HepG2 (cell line): ENCODE results near the gene KCNQ2. TPM values are rescaled to one million over a fixed set of nuclear protein-coding genes. Genes with fewer than 3 reads are reported as not detected.

Source experiments
- ATAC-seq: fragments of 200-7000 bp; cut with Tn5 transposase; 3 replicates; pipeline ENCODE4 v1.9.1; 2020; ENCODE audit warnings: mild to moderate bottlenecking, moderate library complexity
- BruUV-seq: library from RNA; stranded (reverse); fragments of 400-500 nt; replicated peaks from 2 replicates; lab custom pipeline; 2021; lab: Mats Ljungman, UMichigan
- CTCF ChIA-PET: fragments of 300-600 bp; formaldehyde crosslinking; extraction: SDS; loops from one replicate; lab custom pipeline; 2021; ENCODE audit warnings: low total read pairs, inconsistent platforms, low intra/inter-chr PET ratio; lab: Yijun Ruan, JAX
- POLR2A ChIA-PET: fragments of 350-600 bp; sonication (Branson Sonifier 250); formaldehyde crosslinking; loops from one replicate; lab custom pipeline; 2020; ENCODE audit warnings: antibody characterized with exemption, inconsistent platforms; lab: Yijun Ruan, JAX
- DNase-seq: peaks from one replicate; pipeline ENCODE4 v3.0.0-alpha.2; 2015; ENCODE audit warnings: low spot score
- FAIRE-seq: peaks from 3 replicates; lab custom pipeline; 2011; peaks lifted over from hg19 to GRCh38; lab: Jason Lieb, UNC
- H2AFZ ChIP-seq: one replicate; pipeline ENCODE4 v1.6.1; 2011; ENCODE audit warnings: low read length, inconsistent platforms
- H3K27ac ChIP-seq: fragments of 300-600 bp; 3 replicates; pipeline ENCODE4 v1.8.0; 2011; ENCODE audit warnings: mixed run types, mild to moderate bottlenecking, mixed read lengths, low read length, inconsistent platforms; ENCODE audit not compliant: insufficient read depth; ENCODE audit errors: extremely low read length
- H3K27me3 ChIP-seq, 2 experiments: fragments of 200-600 bp in 1 of 2; 2 replicates in 1 of 2; 3 replicates in 1 of 2; pipeline versions ENCODE4 v1.6.0 to v1.8.0; 2011; ENCODE audit warnings: low read length in 2 of 2, mild to moderate bottlenecking in 2 of 2, moderate library complexity in 2 of 2, inconsistent platforms in 1 of 2; ENCODE audit not compliant: insufficient read depth in 2 of 2, control insufficient read depth in 1 of 2
- H3K36me3 ChIP-seq, 2 experiments: fragments of 200-600 bp in 1 of 2; replicated peaks in 1 of 2; 2 replicates in 1 of 2; 3 replicates in 1 of 2; pipeline versions ENCODE4 v1.5.1 to v1.8.0; 2011; ENCODE audit warnings: low read length in 2 of 2, inconsistent platforms in 1 of 2; ENCODE audit not compliant: insufficient read depth in 2 of 2, control insufficient read depth in 1 of 2
- H3K4me1 ChIP-seq: 2 replicates; pipeline ENCODE4 v1.5.1; 2012; ENCODE audit warnings: low read length, inconsistent platforms; ENCODE audit not compliant: insufficient read depth
- H3K4me2 ChIP-seq: 2 replicates; pipeline ENCODE4 v1.6.0; 2011; ENCODE audit warnings: low read depth, low read length, inconsistent platforms
- H3K4me3 ChIP-seq, 3 experiments: fragments of 200-600 bp in 1 of 3; sonication (generic), shearing (Covaris generic) in 1 of 3; replicated peaks in 1 of 3; 2 replicates each; pipeline ENCODE4 v1.5.1; 2011 to 2016; ENCODE audit warnings: low read length in 3 of 3, inconsistent platforms in 2 of 3, low read depth in 2 of 3, mild to moderate bottlenecking in 2 of 3, control low read depth in 1 of 3, mixed read lengths in 1 of 3; ENCODE audit not compliant: insufficient read depth in 1 of 3
- H3K79me2 ChIP-seq: one replicate; pipeline ENCODE4 v1.6.1; 2011; ENCODE audit warnings: low read length, inconsistent platforms; ENCODE audit not compliant: insufficient read depth
- H3K9ac ChIP-seq: 2 replicates; pipeline ENCODE4 v1.6.0; 2011; ENCODE audit warnings: mild to moderate bottlenecking, low read depth, low read length, inconsistent platforms; ENCODE audit not compliant: insufficient read depth
- H3K9me3 ChIP-seq: 2 replicates; pipeline ENCODE4 v1.5.1; 2012; ENCODE audit warnings: mild to moderate bottlenecking, low read length
- H4K20me1 ChIP-seq: 2 replicates; pipeline ENCODE4 v1.6.0; 2011; ENCODE audit warnings: inconsistent platforms, mild to moderate bottlenecking, low read length, moderate library complexity; ENCODE audit not compliant: insufficient read depth
- ATF7-NPFF ChIP-seq: sonication (generic); formaldehyde crosslinking; IDR thresholded peaks from 2 replicates; pipeline ENCODE4 v1.8.1; 2023; ENCODE audit warnings: mild to moderate bottlenecking, low read depth, missing genetic modification reagents, moderate library complexity
- DNMT1 ChIP-seq: sonication (generic); formaldehyde crosslinking; IDR thresholded peaks from 2 replicates; pipeline ENCODE4 v1.5.1; 2020; ENCODE audit warnings: mild to moderate bottlenecking, missing genetic modification reagents
- DR1 ChIP-seq: sonication (generic); formaldehyde crosslinking; IDR thresholded peaks from 2 replicates; pipeline ENCODE4 v1.8.0; 2021; ENCODE audit warnings: mild to moderate bottlenecking, missing genetic modification reagents, inconsistent platforms
- EZH2 ChIP-seq: conservative IDR thresholded peaks from 2 replicates; pipeline ENCODE4 v1.6.1; 2012; ENCODE audit warnings: mild to moderate bottlenecking, low read depth, low read length, moderate library complexity
- GABPA ChIP-seq, 2 experiments: IDR thresholded peaks; 2 replicates each; pipeline ENCODE4 v1.6.1; 2011 to 2016; ENCODE audit warnings: low read depth in 2 of 2, low read length in 1 of 2, missing biosample characterization in 1 of 2, missing genetic modification characterization in 1 of 2
- HDAC2 ChIP-seq: sonication (generic); formaldehyde crosslinking; IDR thresholded peaks from 2 replicates; pipeline ENCODE4 v1.4.0; 2020; ENCODE audit warnings: missing genetic modification reagents
- MTF2 ChIP-seq: sonication (generic); formaldehyde crosslinking; IDR thresholded peaks from 2 replicates; pipeline ENCODE4 v1.5.0; 2020; ENCODE audit warnings: missing genetic modification reagents, borderline replicate concordance
- MXD1 ChIP-seq: sonication (generic); formaldehyde crosslinking; IDR thresholded peaks from 2 replicates; pipeline ENCODE4 v1.4.0; 2020; ENCODE audit warnings: mild to moderate bottlenecking, missing genetic modification reagents
- RAD51 ChIP-seq: fragments of 450-650 bp; IDR thresholded peaks from 2 replicates; pipeline ENCODE4 v1.6.1; 2016; ENCODE audit warnings: borderline replicate concordance
- RARG ChIP-seq: sonication (generic); formaldehyde crosslinking; IDR thresholded peaks from 2 replicates; pipeline ENCODE4 v1.4.0; 2020; ENCODE audit warnings: low read depth, mild to moderate bottlenecking, missing genetic modification reagents
- REL ChIP-seq: sonication (generic); formaldehyde crosslinking; conservative IDR thresholded peaks from 2 replicates; pipeline ENCODE4 v1.8.0; 2022; ENCODE audit warnings: mild to moderate bottlenecking, missing genetic modification reagents, moderate library complexity
- SOX6 ChIP-seq, 2 experiments: fragments of 450-650 bp in 1 of 2; sonication (generic) in 1 of 2; formaldehyde crosslinking in 1 of 2; IDR thresholded peaks; 2 replicates each; pipeline versions ENCODE4 v1.4.0 to v1.6.1; 2017 to 2020; ENCODE audit warnings: antibody characterized with exemption in 1 of 2, mild to moderate bottlenecking in 1 of 2, missing genetic modification reagents in 1 of 2
- TGIF2 ChIP-seq: IDR thresholded peaks from 2 replicates; pipeline ENCODE4 v1.6.1; 2016; ENCODE audit warnings: control low read depth, missing compliant biosample characterization
- XBP1 ChIP-seq: sonication (generic); formaldehyde crosslinking; IDR thresholded peaks from 2 replicates; pipeline ENCODE4 v1.5.0; 2020; ENCODE audit warnings: missing genetic modification reagents
- ZNF331 ChIP-seq: sonication (generic); formaldehyde crosslinking; IDR thresholded peaks from 2 replicates; pipeline ENCODE4 v1.4.0; 2020; ENCODE audit warnings: missing genetic modification reagents
- ZSCAN12 ChIP-seq: sonication (generic); formaldehyde crosslinking; IDR thresholded peaks from 2 replicates; pipeline ENCODE4 v1.9.0; 2021; ENCODE audit warnings: mild to moderate bottlenecking, missing genetic modification reagents
- WGBS: methylation state at CpG from one replicate; pipeline ENCODE4 v1.1.6; 2017; ENCODE audit warnings: low lambda C conversion rate; 5-methylcytosine and 5-hydroxymethylcytosine counted together
- in situ Hi-C: cut with HindIII; loops from 2 replicates; pipeline ENCODE4 v1.10.0; 2017; ENCODE audit warnings: low pct_unique_long_range_greater_than_20kb; ENCODE audit not compliant: extremely low pct_ligation_motif_present
- intact Hi-C: fragments of 100-400 bp; cut with micrococcal nuclease; formaldehyde crosslinking; loops from one replicate; pipeline ENCODE4 v1.10.0; 2022; ENCODE audit not compliant: unreplicated experiment
- polyA plus RNA-seq, 8 experiments: library from polyadenylated mRNA; depleted of rRNA in 3 of 8; stranded (reverse) in 7 of 8; unstranded in 1 of 8; fragments of >200 nt; fragmentation: Illumina TruSeq in 4 of 8; extraction: Trizol in 4 of 8; gene quantifications; 2 replicates each; pipeline versions ENCODE4 v1.2.1 to v1.2.3, GENCODE V29; 2011 to 2016; ENCODE audit warnings: low read depth in 4 of 8, missing spikeins in 1 of 8, mixed read lengths in 1 of 8; ENCODE audit not compliant: insufficient read depth in 1 of 8
- total RNA-seq, 5 experiments: library from RNA; depleted of rRNA; stranded (reverse); fragments of >200 nt; fragmentation: Illumina TruSeq; extraction: Trizol; gene quantifications; 2 replicates each; pipeline ENCODE4 v1.2.3, GENCODE V29; 2016; ENCODE audit warnings: low read depth in 1 of 5

The KCNQ2 gene
- total and polyA plus RNA-seq, 2 of the 13 experiments (the other 11 are each of a cell fraction or from before 2014, with no cell fraction given): not detected

DNA sequence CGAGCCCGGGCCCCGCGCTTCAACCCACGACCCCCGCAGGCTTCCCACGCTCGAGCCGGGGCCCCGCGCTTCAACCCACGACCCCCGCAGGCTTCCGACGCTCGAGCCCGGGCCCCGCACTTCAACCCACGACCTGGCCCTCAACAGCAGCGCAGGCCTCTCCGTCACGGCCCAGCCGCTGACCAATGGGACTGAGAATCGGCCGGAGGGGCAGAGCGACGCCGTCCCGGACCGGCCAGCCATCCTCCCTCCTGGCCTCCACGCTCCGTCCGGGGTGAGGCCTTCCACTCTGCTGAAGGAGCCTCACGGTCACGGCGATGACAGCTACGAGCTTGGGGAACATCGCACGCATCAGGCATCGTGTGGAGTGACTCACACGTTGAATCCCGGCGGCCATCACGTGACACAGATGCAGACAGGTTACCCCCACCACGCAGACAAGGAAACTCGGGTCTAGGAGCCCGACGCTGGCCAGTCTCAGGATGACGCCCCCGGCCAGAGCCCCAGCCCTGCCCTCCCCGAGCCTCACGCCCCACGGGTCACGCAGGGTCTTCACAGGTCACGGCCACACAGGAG is 6.1 kb downstream of the KCNQ2 start (continued):
- TF ChIP-seq MXD1 (CRISPR knock-in tag): no peak
- TF ChIP-seq SOX6 (IDR thresholded peaks at IDR 0.05): no peak
- no peak for TF ChIP-seq SOX6 (CRISPR knock-in tag; IDR thresholded peaks at IDR 0.05)
- no peak for TF ChIP-seq HDAC2 (CRISPR knock-in tag)
- TF ChIP-seq TGIF2 (CRISPR knock-in tag): no peak
- no peak for TF ChIP-seq XBP1 (CRISPR knock-in tag)
- TF ChIP-seq DR1 (CRISPR knock-in tag): no peak
- TF ChIP-seq RAD51: peak; percentile 89

DNA sequence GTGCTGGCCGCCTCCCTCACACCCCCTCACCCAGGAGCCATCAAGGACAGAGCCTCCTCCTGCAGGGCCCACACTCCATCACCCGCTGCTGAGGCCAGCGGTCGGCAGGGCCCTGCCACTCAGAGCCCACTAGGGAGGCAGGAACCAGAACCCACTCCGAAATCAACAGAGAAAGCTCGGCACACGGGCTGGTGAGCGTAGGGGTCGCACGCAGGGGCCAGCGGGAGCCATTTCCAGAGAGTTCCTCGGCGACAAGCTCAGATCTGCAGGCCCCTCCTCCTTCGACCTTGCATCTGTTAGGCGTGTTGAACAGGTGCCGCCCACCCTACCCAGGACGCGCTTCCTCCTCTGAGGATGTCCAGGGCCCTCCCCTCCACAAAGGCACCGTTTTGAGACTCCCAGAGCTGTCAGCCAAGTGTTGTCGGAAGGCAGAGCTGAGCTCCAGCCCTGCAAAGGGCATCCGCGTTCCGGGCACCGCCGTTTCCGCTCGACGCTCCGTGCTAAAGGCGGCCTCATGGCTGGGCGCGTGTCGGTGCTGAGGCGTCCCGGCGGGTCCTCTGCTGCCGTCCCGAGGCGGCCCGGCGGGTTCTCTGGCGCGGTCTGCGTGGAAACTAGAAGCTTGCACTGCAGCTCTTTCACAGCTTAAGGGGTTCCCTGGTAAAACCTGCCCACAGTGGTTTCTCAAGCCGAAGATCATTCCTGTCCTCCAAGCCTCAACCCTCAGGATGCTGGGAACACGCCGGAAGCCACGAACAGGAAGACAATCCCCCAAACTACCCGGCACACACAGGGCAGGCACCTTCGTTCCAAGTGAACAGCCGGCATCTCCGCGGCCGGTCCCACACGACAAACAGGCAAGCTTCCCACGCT is 6.8 kb downstream of the KCNQ2 start:
- BruUV-seq: no TSS peak
- Histone ChIP-seq H4K20me1 (peaks cover 23% of the 10 kb centered on the region; the same call in 1 of the 2 replicates), H3K36me3 (no peaks in the 10 kb centered on the region), H3K4me2 (no peak overlapping the region), H3K27me3 (peaks cover 61 to 94% of the 10 kb centered on the region in 2 experiments), H3K9ac (no peak overlapping the region), H3K79me2 (no peaks in the 10 kb centered on the region), H3K9me3 (no peaks in the 10 kb centered on the region), H3K27ac (no peak overlapping the region), H2AFZ (no peak overlapping the region), H3K4me1 (no peaks in the 10 kb centered on the region), H3K4me3 (no peak overlapping the region)
- in situ Hi-C loops: no loop called here
- 36% methylated on average over 50 of the region's 56 CpGs for WGBS
- POLR2A ChIA-PET: no interaction called here
- DNase-seq (no peak), ATAC-seq (no peak), FAIRE-seq (no peak)
- intact Hi-C loops: no loop called here
- TF ChIP-seq DNMT1 (CRISPR knock-in tag): peak; percentile 24; the same call in 1 of the 2 replicates
- no peak for TF ChIP-seq RARG (CRISPR knock-in tag)
- TF ChIP-seq ZSCAN12 (CRISPR knock-in tag): no peak
- 0 out of 2 replicates have a peak, but pooled peaks have one; percentile 46 for TF ChIP-seq MTF2 (CRISPR knock-in tag)
- no peak for TF ChIP-seq REL (CRISPR knock-in tag)
- 0 out of 2 replicates have a peak, but pooled peaks have one; percentile 9 for TF ChIP-seq GABPA (IDR thresholded peaks at IDR 0.05; ENCODE audit: low read depth, low read length)
- TF ChIP-seq GABPA (CRISPR knock-in tag; IDR thresholded peaks at IDR 0.05; ENCODE audit: low read depth): no peak
- 0 out of 2 replicates have a peak, but pooled peaks have one; percentile 15 for TF ChIP-seq EZH2
- no peak for TF ChIP-seq ZNF331 (CRISPR knock-in tag)
- TF ChIP-seq ATF7-NPFF (CRISPR knock-in tag): no peak
- CTCF ChIA-PET: no interaction called here
